H1 (cell line): Measurements from ENCODE around the gene C1orf146. TPM values are rescaled to one million over a fixed set of nuclear protein-coding genes. Genes with fewer than 3 reads are reported as not detected.

Source experiments
- CTCF ChIA-PET: fragments of 300-600 bp; sonication (Branson Sonifier 250); formaldehyde crosslinking; loops from one replicate; lab custom pipeline; 2021; ENCODE audit not compliant: partially characterized antibody; lab: Charles Lee
- POLR2A ChIA-PET: fragments of 300-600 bp; sonication (Branson Sonifier 250); formaldehyde crosslinking; loops from one replicate; lab custom pipeline; 2021; ENCODE audit warnings: inconsistent platforms; ENCODE audit not compliant: partially characterized antibody; lab: Charles Lee
- DNase-seq, 2 experiments: peaks; one replicate each; pipeline versions ENCODE4 v3.0.0 to v3.0.0-alpha.2; 2010 to 2022; ENCODE audit warnings: low spot score in 2 of 2, low read depth in 1 of 2, mixed read lengths in 1 of 2
- FAIRE-seq: peaks from 2 replicates; lab custom pipeline; 2011; peaks lifted over from hg19 to GRCh38; lab: Jason Lieb, UNC
- H2AFZ ChIP-seq: 2 replicates; pipeline ENCODE4 v1.8.1; 2012; ENCODE audit warnings: low read length, inconsistent platforms
- H2AK5ac ChIP-seq: 2 replicates; pipeline ENCODE4 v1.6.1; 2013; ENCODE audit warnings: low read depth, low read length
- H2BK120ac ChIP-seq: replicated peaks from 2 replicates; pipeline ENCODE3; 2013; ENCODE audit warnings: low read depth, low read length, inconsistent platforms
- H2BK12ac ChIP-seq: 2 replicates; pipeline ENCODE4 v1.6.1; 2013; ENCODE audit warnings: low read depth, low read length
- H2BK15ac ChIP-seq: 2 replicates; pipeline ENCODE4 v1.6.1; 2013; ENCODE audit warnings: low read length
- H2BK20ac ChIP-seq: 2 replicates; pipeline ENCODE4 v1.6.1; 2013; ENCODE audit warnings: low read length
- H2BK5ac ChIP-seq: 2 replicates; pipeline ENCODE4 v1.6.1; 2013; ENCODE audit warnings: low read depth, low read length
- H3K14ac ChIP-seq: 2 replicates; pipeline ENCODE4 v1.6.1; 2013; ENCODE audit warnings: inconsistent platforms; ENCODE audit not compliant: insufficient read length
- H3K18ac ChIP-seq: 2 replicates; pipeline ENCODE4 v1.6.1; 2013; ENCODE audit warnings: low read length; ENCODE audit errors: extremely low read depth
- H3K23ac ChIP-seq: 2 replicates; pipeline ENCODE4 v1.6.1; 2013; ENCODE audit warnings: inconsistent platforms; ENCODE audit not compliant: insufficient read length
- H3K23me2 ChIP-seq: 2 replicates; pipeline ENCODE4 v1.6.1; 2013; ENCODE audit warnings: low read depth, low read length
- H3K27ac ChIP-seq: 2 replicates; pipeline ENCODE4 v1.6.1; 2011; ENCODE audit warnings: low read depth, low read length, inconsistent platforms
- H3K27me3 ChIP-seq, 4 experiments: replicated peaks in 1 of 4; 1 replicate in 1 of 4; 2 replicates in 3 of 4; pipeline versions ENCODE4 v1.6.1 to v1.8.1; 2011 to 2013; ENCODE audit warnings: low read length in 3 of 4, mild to moderate bottlenecking in 3 of 4, inconsistent platforms in 2 of 4, mixed read lengths in 2 of 4, moderate library complexity in 1 of 4; ENCODE audit not compliant: control insufficient read depth in 3 of 4, insufficient read depth in 3 of 4; ENCODE audit errors: extremely low read depth in 1 of 4
- H3K36me3 ChIP-seq, 4 experiments: 2 replicates each; pipeline versions ENCODE4 v1.6.1 to v1.8.1; 2011 to 2013; ENCODE audit warnings: mild to moderate bottlenecking in 4 of 4, low read length in 3 of 4, moderate library complexity in 2 of 4, control low read depth in 1 of 4, inconsistent platforms in 1 of 4; ENCODE audit not compliant: insufficient read depth in 4 of 4, control insufficient read depth in 2 of 4
- H3K4ac ChIP-seq: replicated peaks from 2 replicates; pipeline ENCODE3; 2013; ENCODE audit warnings: low read length, low read depth, mixed read lengths, inconsistent platforms; ENCODE audit not compliant: insufficient read length
- H3K4me1 ChIP-seq, 4 experiments: replicated peaks in 1 of 4; 1 replicate in 1 of 4; 2 replicates in 3 of 4; pipeline versions ENCODE4 v1.6.1 to v1.8.1; 2011 to 2013; ENCODE audit warnings: low read length in 3 of 4, inconsistent platforms in 2 of 4, mixed read lengths in 1 of 4; ENCODE audit not compliant: insufficient read depth in 4 of 4, control insufficient read depth in 3 of 4
- H3K4me2 ChIP-seq, 2 experiments: 2 replicates each; pipeline versions ENCODE4 v1.6.1 to v1.8.1; 2011 to 2013; ENCODE audit warnings: low read depth in 2 of 2, low read length in 2 of 2, control low read depth in 1 of 2, inconsistent platforms in 1 of 2, mild to moderate bottlenecking in 1 of 2; ENCODE audit not compliant: insufficient read depth in 1 of 2
- H3K4me3 ChIP-seq, 4 experiments: fragments of 200-600, 300-600 bp in 1 of 4; sonication (generic), shearing (Covaris generic), sonication (Bioruptor Twin) in 1 of 4; 2 replicates each; pipeline versions ENCODE4 v1.5.1 to v1.8.1; 2011 to 2016; ENCODE audit warnings: low read length in 4 of 4, low read depth in 3 of 4, control low read depth in 2 of 4, inconsistent platforms in 2 of 4, mild to moderate bottlenecking in 2 of 4, mixed read lengths in 1 of 4, moderate library complexity in 1 of 4; ENCODE audit not compliant: insufficient read depth in 2 of 4; ENCODE audit errors: extremely low read depth in 1 of 4
- H3K56ac ChIP-seq: replicated peaks from 2 replicates; pipeline ENCODE3; 2013; ENCODE audit warnings: low read depth, mild to moderate bottlenecking, mixed read lengths, low read length, inconsistent platforms; ENCODE audit not compliant: insufficient read length
- H3K79me1 ChIP-seq: 2 replicates; pipeline ENCODE4 v1.6.1; 2013; ENCODE audit warnings: low read depth, low read length, control low read depth
- H3K79me2 ChIP-seq, 2 experiments: 2 replicates each; pipeline versions ENCODE4 v1.6.1 to v1.8.1; 2012 to 2013; ENCODE audit warnings: low read length in 2 of 2, mild to moderate bottlenecking in 2 of 2, inconsistent platforms in 1 of 2; ENCODE audit not compliant: insufficient read depth in 2 of 2, control insufficient read depth in 1 of 2
- H3K9ac ChIP-seq, 4 experiments: replicated peaks in 1 of 4; 1 replicate in 1 of 4; 2 replicates in 3 of 4; pipeline versions ENCODE4 v1.6.1 to v1.8.1; 2011 to 2013; ENCODE audit warnings: low read depth in 3 of 4, low read length in 3 of 4, control low read depth in 2 of 4, mild to moderate bottlenecking in 2 of 4, moderate library complexity in 2 of 4, inconsistent platforms in 1 of 4; ENCODE audit errors: extremely low read depth in 1 of 4
- H3K9me3 ChIP-seq, 2 experiments: 2 replicates each; pipeline versions ENCODE4 v1.6.1 to v1.8.1; 2012 to 2013; ENCODE audit warnings: mild to moderate bottlenecking in 2 of 2, moderate library complexity in 2 of 2, control low read depth in 1 of 2, inconsistent platforms in 1 of 2, low read depth in 1 of 2, low read length in 1 of 2, mixed read lengths in 1 of 2; ENCODE audit not compliant: insufficient read depth in 2 of 2
- H4K20me1 ChIP-seq, 2 experiments: replicated peaks in 1 of 2; 2 replicates each; pipeline versions ENCODE3 to v1.8.1; 2011 to 2013; ENCODE audit warnings: inconsistent platforms in 2 of 2, low read length in 2 of 2, mild to moderate bottlenecking in 1 of 2; ENCODE audit not compliant: insufficient read depth in 2 of 2, control insufficient read depth in 1 of 2
- H4K5ac ChIP-seq: 2 replicates; pipeline ENCODE4 v1.6.1; 2013; ENCODE audit warnings: low read length, low read depth, mixed read lengths, inconsistent platforms; ENCODE audit not compliant: insufficient read length
- H4K8ac ChIP-seq: 2 replicates; pipeline ENCODE4 v1.8.0; 2013; ENCODE audit warnings: mild to moderate bottlenecking, moderate library complexity, low read length, inconsistent platforms; ENCODE audit not compliant: insufficient read depth; ENCODE audit errors: extremely low read depth
- H4K91ac ChIP-seq: replicated peaks from 2 replicates; pipeline ENCODE3; 2013; ENCODE audit warnings: low read length, mixed read lengths, inconsistent platforms; ENCODE audit not compliant: insufficient read length
- ATF3 ChIP-seq: IDR thresholded peaks from 2 replicates; pipeline ENCODE4 v1.6.1; 2011; ENCODE audit warnings: low read depth, mild to moderate bottlenecking, low read length; ENCODE audit not compliant: insufficient read depth
- E2F6 ChIP-seq: IDR thresholded peaks from 2 replicates; pipeline ENCODE4 v1.6.1; 2012; ENCODE audit warnings: inconsistent platforms
- GABPA ChIP-seq: IDR thresholded peaks from 2 replicates; pipeline ENCODE4 v1.6.1; 2011; ENCODE audit warnings: mild to moderate bottlenecking, low read length, moderate library complexity, borderline replicate concordance; ENCODE audit not compliant: insufficient read depth
- HDAC6 ChIP-seq: IDR thresholded peaks from one replicate; pipeline ENCODE4 v1.7.1; 2012; ENCODE audit warnings: low read depth, mild to moderate bottlenecking, inconsistent platforms, low read length, moderate library complexity
- JUN ChIP-seq: IDR thresholded peaks from 2 replicates; pipeline ENCODE4 v1.6.1; 2011; ENCODE audit warnings: low read depth, mild to moderate bottlenecking, improper control_type of control experiment, low read length
- KDM5A ChIP-seq: fragments of 200-600 bp; IDR thresholded peaks from 2 replicates; pipeline ENCODE4 v1.7.1; 2012; ENCODE audit warnings: mild to moderate bottlenecking, low read length, inconsistent platforms, mixed read lengths
- RFX5 ChIP-seq: IDR thresholded peaks from 2 replicates; pipeline ENCODE4 v1.6.1; 2011; ENCODE audit warnings: low read depth, low read length, improper control_type of control experiment, borderline replicate concordance
- WGBS, 2 experiments: shearing (Covaris generic) in 1 of 2; methylation state at CpG; one replicate each; pipeline versions ENCODE4 v1.1.6 to v1.1.7; 2013 to 2015; ENCODE audit warnings: low lambda C conversion rate in 2 of 2, mixed read lengths in 2 of 2, inconsistent platforms in 1 of 2, low coverage in 1 of 2, missing lambda C conversion rate in 1 of 2; ENCODE audit not compliant: insufficient replicate concordance in 2 of 2, insufficient coverage in 1 of 2, insufficient read length in 1 of 2; ENCODE audit errors: extremely low coverage in 1 of 2, missing lambda C conversion rate in 1 of 2; 5-methylcytosine and 5-hydroxymethylcytosine counted together
- polyA plus RNA-seq, 7 experiments: library from polyadenylated mRNA; depleted of rRNA in 3 of 7; stranded (reverse) in 5 of 7; unstranded in 2 of 7; fragments of >200 nt in 5 of 7; fragments of 200-250 nt in 2 of 7; gene quantifications; 1 replicate in 5 of 7; 2 replicates in 1 of 7; 4 replicates in 1 of 7; pipeline versions ENCODE4 v1.2.1 to v1.2.3, GENCODE V29; 2011 to 2013; ENCODE audit warnings: missing spikeins in 2 of 7, mixed read lengths in 2 of 7
- total RNA-seq: library from RNA; stranded (reverse); fragmentation: NEBNext Ultra II Directional; extraction: Animal tissue kit (Norgen Biotek cat#: 25700); gene quantifications from 2 replicates; pipeline ENCODE4 v1.2.1, GENCODE V29; 2021

The C1orf146 gene
- total and polyA plus RNA-seq, 2 of the 8 experiments (the other 6 are each of a cell fraction or from before 2014, with no cell fraction given): not detected

GRCh38 chr1:92211166-92211565 lies 6.5 kb upstream of the C1orf146 start:
- no peaks in the 10 kb centered on the region for H3K4me1 ChIP-seq
- no peaks in the 10 kb centered on the region for H3K36me3 ChIP-seq
- H3K79me1 ChIP-seq: no peaks in the 10 kb centered on the region
- no peak overlapping the region for H3K4me3 ChIP-seq
- H2BK15ac ChIP-seq: no peak overlapping the region
- 0 out of 2 replicates have a peak overlapping the region, but pooled peaks have one; percentile 95 for H2AFZ ChIP-seq
- no peak overlapping the region for H2BK120ac ChIP-seq
- POLR2A ChIA-PET: interaction anchor here (0.6 kb wide), 1 partner anchor 456 kb away, joined by 3 read pairs; no protein-coding TSS in a partner anchor
- WGBS, 2 experiments: 82% methylated on average over 2 of the region's 2 CpGs; no CpG with 5 or more reads in 1 of the 2 experiments
- H4K20me1 ChIP-seq: no peaks in the 10 kb centered on the region
- no peak overlapping the region for H2BK12ac ChIP-seq
- no peak overlapping the region for H2BK5ac ChIP-seq
- H3K9me3 ChIP-seq: no peaks in the 10 kb centered on the region
- no peak overlapping the region for H4K8ac ChIP-seq
- no peak for TF ChIP-seq ATF3
- no peak for TF ChIP-seq JUN
- TF ChIP-seq GABPA: no peak
- TF ChIP-seq HDAC6: no peak
- TF ChIP-seq RFX5: no peak
- TF ChIP-seq KDM5A: no peak
- TF ChIP-seq E2F6: no peak
- H3K14ac ChIP-seq: no peak overlapping the region
- CTCF ChIA-PET: interaction anchor here (0.6 to 1.3 kb wide), 7 partner anchors 9 to 282 kb away, joined by 3 to 4 read pairs (median 4); no protein-coding TSS in a partner anchor
- no peak for FAIRE-seq
- no peaks in the 10 kb centered on the region for H3K79me2 ChIP-seq
- H3K23me2 ChIP-seq: no peaks in the 10 kb centered on the region; the same call in 1 of the 2 replicates
- no peak overlapping the region for H3K56ac ChIP-seq
- H4K5ac ChIP-seq: no peak overlapping the region
- H3K4me2 ChIP-seq: no peak overlapping the region
- H3K9ac ChIP-seq: no peak overlapping the region
- H3K27ac ChIP-seq: no peak overlapping the region
- H3K27me3 ChIP-seq: no peaks in the 10 kb centered on the region
- H3K18ac ChIP-seq: no peak overlapping the region
- H3K23ac ChIP-seq: no peak overlapping the region
- H2BK20ac ChIP-seq: no peak overlapping the region
- H4K91ac ChIP-seq: no peak overlapping the region
- DNase-seq: no peak
- no peak overlapping the region for H2AK5ac ChIP-seq
- no peak overlapping the region for H3K4ac ChIP-seq
